Measurements from ENCODE around the gene RGS8. TPM values are rescaled to one million over a fixed set of nuclear protein-coding genes. Genes with fewer than 3 reads are reported as not detected.

Gene RGS8
- polyA plus RNA-seq, 1 of the 3 experiments (the other 2 are of a cell fraction) = not detected

- H3F3A ChIP-seq (replicated peaks; ENCODE audit: insufficient read depth) = no peaks in the 10 kb centered on the region
- peaks cover 0 to 22% of the 10 kb centered on the region in 2 experiments; a peak in 2 of 4 replicates for H3K4me1 ChIP-seq (ENCODE audit: control insufficient read depth in 1 of 2, insufficient read depth in 2 of 2, low read depth in 1 of 2, low read length in 1 of 2)
- no peaks in the 10 kb centered on the region; the same call in 1 of the 2 replicates for H3K27me3 ChIP-seq (ENCODE audit: insufficient read depth)
- TF ChIP-seq REST (IDR thresholded peaks at IDR 0.05; ENCODE audit: low read depth, low read length) = no peak
- no peak for TF ChIP-seq TCF12 (IDR thresholded peaks at IDR 0.05)
- TF ChIP-seq SIN3A (IDR thresholded peaks at IDR 0.05; ENCODE audit: borderline replicate concordance, low read depth, low read length) = no peak
- no peak for TF ChIP-seq MEF2A (IDR thresholded peaks at IDR 0.05; ENCODE audit: borderline replicate concordance, low read depth)
- TF ChIP-seq TEAD4 (IDR thresholded peaks at IDR 0.05; ENCODE audit: borderline replicate concordance, insufficient read depth) = no peak
- H3K9ac ChIP-seq = no peak overlapping the region
- H4K20me1 ChIP-seq (ENCODE audit: insufficient read depth) = no peaks in the 10 kb centered on the region
- no peaks in the 10 kb centered on the region for H3K79me2 ChIP-seq (ENCODE audit: insufficient read depth)
- H3K9me3 ChIP-seq = no peaks in the 10 kb centered on the region
- H3K9me2 ChIP-seq = no peaks in the 10 kb centered on the region
- peak overlapping the region in 1 of 2 experiments; percentile 11; a peak in 1 of 4 replicates for H3K27ac ChIP-seq (ENCODE audit: low read depth in 2 of 2, low read length in 1 of 2)
- WGBS (ENCODE audit: low lambda C conversion rate) = 40% methylated on average over 16 of the region's 27 CpGs
- H3K36me3 ChIP-seq (replicated peaks in 1 of 2; ENCODE audit: control insufficient read depth in 1 of 2, insufficient read depth in 2 of 2, low read length in 1 of 2) = no peaks in the 10 kb centered on the region
- no peak overlapping the region for H3K4me3 ChIP-seq (ENCODE audit: low read depth in 2 of 2, low read length in 1 of 2)
- no peak overlapping the region for H3K4me2 ChIP-seq
- ChIA-PET POLR2A (no interaction called here), CTCF (interaction anchor here (1.4 to 2.2 kb wide), 4 partner anchors 83 to 105 kb away, joined by 4 to 10 read pairs (median 8); no protein-coding TSS in a partner anchor)
- DNase-seq = no peak
- no peak overlapping the region for H2AFZ ChIP-seq (ENCODE audit: low read depth)
Observed at GRCh38 chr1:182699393-182700350, 15.3 kb upstream of the RGS8 start.

- POLR2A ChIA-PET = no interaction called here
- H3K4me2 ChIP-seq = no peak overlapping the region
Observed at GRCh38 chr1:182698971-182699370, 14.6 kb upstream of the RGS8 start.

More at GRCh38 chr1:182698971-182699370, 14.6 kb upstream of the RGS8 start:
- peaks cover 0 to 15% of the 10 kb centered on the region in 2 experiments; a peak in 2 of 4 replicates for H3K4me1 ChIP-seq (ENCODE audit: control insufficient read depth in 1 of 2, insufficient read depth in 2 of 2, low read depth in 1 of 2, low read length in 1 of 2)
- no peaks in the 10 kb centered on the region for H3F3A ChIP-seq (replicated peaks; ENCODE audit: insufficient read depth)
- no peak overlapping the region for H2AFZ ChIP-seq (ENCODE audit: low read depth)
- H3K27ac ChIP-seq (ENCODE audit: low read depth in 2 of 2, low read length in 1 of 2) = no peak overlapping the region; a peak in 1 of 4 replicates
- H3K9me3 ChIP-seq = no peaks in the 10 kb centered on the region
- no peaks in the 10 kb centered on the region for H3K9me2 ChIP-seq
- no peak for TF ChIP-seq GABPA (IDR thresholded peaks at IDR 0.05; ENCODE audit: low read depth)
- no peak for TF ChIP-seq FOXM1 (IDR thresholded peaks at IDR 0.05; ENCODE audit: low read depth)
- TF ChIP-seq JUND (IDR thresholded peaks at IDR 0.05) = no peak
- TF ChIP-seq RFX5 (IDR thresholded peaks at IDR 0.05; ENCODE audit: low read length) = no peak
- no peak for TF ChIP-seq REST (IDR thresholded peaks at IDR 0.05; ENCODE audit: low read depth, low read length)
- TF ChIP-seq NFIC (IDR thresholded peaks at IDR 0.05; ENCODE audit: borderline replicate concordance) = no peak
- no peak for TF ChIP-seq MAX (IDR thresholded peaks at IDR 0.05; ENCODE audit: low read depth)
- H3K27me3 ChIP-seq (ENCODE audit: insufficient read depth) = no peaks in the 10 kb centered on the region
- CTCF ChIA-PET = interaction anchor here (1.4 to 1.8 kb wide), 3 partner anchors 84 to 104 kb away, joined by 4 to 10 read pairs (median 5); no protein-coding TSS in a partner anchor
- H3K4me3 ChIP-seq (ENCODE audit: low read depth in 2 of 2, low read length in 1 of 2) = no peak overlapping the region
- no peaks in the 10 kb centered on the region for H4K20me1 ChIP-seq (ENCODE audit: insufficient read depth)
- DNase-seq = no peak
- no peaks in the 10 kb centered on the region for H3K79me2 ChIP-seq (ENCODE audit: insufficient read depth)
- WGBS (ENCODE audit: low lambda C conversion rate) = 91% methylated on average over 5 of the region's 5 CpGs
- no peak overlapping the region for H3K9ac ChIP-seq
- H3K36me3 ChIP-seq (replicated peaks in 1 of 2; ENCODE audit: control insufficient read depth in 1 of 2, insufficient read depth in 2 of 2, low read length in 1 of 2) = no peaks in the 10 kb centered on the region

All from SK-N-SH (cell line).